Caco-2 (cell line): ENCODE data around the gene PPP2R2B. TPM values are rescaled to one million over a fixed set of nuclear protein-coding genes. Genes with fewer than 3 reads are reported as not detected.

Source experiments
- BruUV-seq: library from RNA; stranded (reverse); fragments of 400-500 nt; replicated peaks from 2 replicates; lab custom pipeline; 2021; lab: Mats Ljungman, UMichigan
- CTCF ChIA-PET: fragments of 300-600 bp; sonication (Branson Sonifier 250); formaldehyde crosslinking; loops from one replicate; lab custom pipeline; 2022; ENCODE audit warnings: antibody characterized with exemption; lab: Charles Lee
- POLR2A ChIA-PET: fragments of 300-600 bp; sonication (Branson Sonifier 250); formaldehyde crosslinking; loops from one replicate; lab custom pipeline; 2022; ENCODE audit warnings: antibody characterized with exemption; lab: Charles Lee
- DNase-seq, 2 experiments: peaks; one replicate each; pipeline versions ENCODE4 v3.0.0 to v3.0.0-alpha.2; 2020 to 2022
- H3K27me3 ChIP-seq: replicated peaks from 2 replicates; pipeline ENCODE4 v1.6.0; 2011; ENCODE audit warnings: low read length; ENCODE audit not compliant: control insufficient read depth, insufficient read depth
- H3K36me3 ChIP-seq: 2 replicates; pipeline ENCODE4 v1.5.1; 2011; ENCODE audit warnings: low read length; ENCODE audit not compliant: control insufficient read depth, insufficient read depth
- H3K4me1 ChIP-seq: fragments of 250-450 bp; sonication (Bioruptor Pico); 2 replicates; pipeline ENCODE4 v1.5.1; 2020; ENCODE audit warnings: mild to moderate bottlenecking
- H3K4me3 ChIP-seq: 2 replicates; pipeline ENCODE4 v1.5.1; 2011; ENCODE audit warnings: low read depth, mild to moderate bottlenecking, control low read depth, low read length
- H3K9me3 ChIP-seq: fragments of 250-450 bp; sonication (Bioruptor Pico); 2 replicates; pipeline ENCODE4 v1.5.1; 2020; ENCODE audit warnings: mild to moderate bottlenecking, moderate library complexity
- H3K27ac Mint-ChIP-seq: one replicate; pipeline ENCODE4 v1.8.0; 2022; ENCODE audit warnings: mixed read lengths; ENCODE audit not compliant: unreplicated experiment
- H3K27me3 Mint-ChIP-seq: one replicate; pipeline ENCODE4 v1.8.0; 2022; ENCODE audit warnings: mixed read lengths; ENCODE audit not compliant: insufficient read depth, unreplicated experiment
- H3K36me3 Mint-ChIP-seq: one replicate; pipeline ENCODE4 v1.8.0; 2022; ENCODE audit warnings: mild to moderate bottlenecking, mixed read lengths; ENCODE audit not compliant: insufficient read depth, unreplicated experiment
- H3K4me1 Mint-ChIP-seq: one replicate; pipeline ENCODE4 v1.8.0; 2022; ENCODE audit warnings: low read depth, mixed read lengths; ENCODE audit not compliant: unreplicated experiment
- H3K4me3 Mint-ChIP-seq: one replicate; pipeline ENCODE4 v1.8.0; 2022; ENCODE audit warnings: mild to moderate bottlenecking, moderate library complexity, mixed read lengths; ENCODE audit not compliant: unreplicated experiment
- H3K9me3 Mint-ChIP-seq: one replicate; pipeline ENCODE4 v1.8.0; 2022; ENCODE audit warnings: mixed read lengths; ENCODE audit not compliant: unreplicated experiment
- intact Hi-C: fragments of 100-400 bp; cut with micrococcal nuclease; formaldehyde crosslinking; loops from one replicate; pipeline ENCODE4 v1.10.0; 2022; ENCODE audit not compliant: unreplicated experiment
- total RNA-seq: library from RNA; stranded (reverse); gene quantifications from 2 replicates; pipeline ENCODE4 v1.2.3, GENCODE V29; 2022
- TF ChIP-seq, protein P1 (sequence below), 2 experiments: fragments of 200-600 bp in 1 of 2; IDR thresholded peaks; 1 replicate in 1 of 2; 2 replicates in 1 of 2; pipeline versions ENCODE4 v1.5.1 to v1.8.0; 2011 to 2022; ENCODE audit warnings: antibody characterized with exemption in 1 of 2, control low read depth in 1 of 2, inconsistent platforms in 1 of 2, low read depth in 1 of 2, low read length in 1 of 2, mild to moderate bottlenecking in 1 of 2, moderate library complexity in 1 of 2; ENCODE audit not compliant: insufficient read depth in 1 of 2, severe bottlenecking in 1 of 2, unreplicated experiment in 1 of 2

The PPP2R2B gene
- total RNA-seq, 1 experiment from 2014 or later: 9.8 TPM

DNA sequence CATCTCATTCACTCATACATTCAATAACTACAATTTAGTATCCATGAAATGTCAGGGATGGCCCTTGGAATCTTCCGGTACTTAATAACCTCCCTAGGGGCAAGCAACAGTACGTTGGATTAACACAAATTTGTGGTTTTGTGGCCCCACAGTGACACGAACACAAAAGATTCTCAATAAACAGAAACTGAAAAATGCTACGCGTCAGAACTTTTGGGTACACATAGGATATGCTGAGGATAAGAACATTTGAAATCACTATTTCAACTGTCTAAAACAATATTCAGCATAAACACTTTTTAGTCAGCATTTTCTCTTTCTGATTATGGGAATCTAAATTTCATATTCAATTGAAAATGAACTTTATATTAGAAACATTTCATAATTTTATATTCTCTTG lies 255.5 kb downstream of the PPP2R2B start:
- no TSS peak for BruUV-seq
- Mint-ChIP-seq H3K36me3 (no peaks in the 10 kb centered on the region), H3K27ac (no peak overlapping the region), H3K4me1 (no peaks in the 10 kb centered on the region), H3K4me3 (no peak overlapping the region), H3K9me3 (no peaks in the 10 kb centered on the region), H3K27me3 (peaks cover 5% of the 10 kb centered on the region)
- POLR2A ChIA-PET: no interaction called here
- no peaks in the 10 kb centered on the region for H3K9me3 ChIP-seq
- H3K4me1 ChIP-seq: no peaks in the 10 kb centered on the region
- CTCF ChIA-PET: interaction anchor here (0.6 to 1.2 kb wide), 5 partner anchors 22 to 298 kb away, joined by 3 to 9 read pairs (median 3); no protein-coding TSS in a partner anchor
- TF ChIP-seq, protein P1, sequence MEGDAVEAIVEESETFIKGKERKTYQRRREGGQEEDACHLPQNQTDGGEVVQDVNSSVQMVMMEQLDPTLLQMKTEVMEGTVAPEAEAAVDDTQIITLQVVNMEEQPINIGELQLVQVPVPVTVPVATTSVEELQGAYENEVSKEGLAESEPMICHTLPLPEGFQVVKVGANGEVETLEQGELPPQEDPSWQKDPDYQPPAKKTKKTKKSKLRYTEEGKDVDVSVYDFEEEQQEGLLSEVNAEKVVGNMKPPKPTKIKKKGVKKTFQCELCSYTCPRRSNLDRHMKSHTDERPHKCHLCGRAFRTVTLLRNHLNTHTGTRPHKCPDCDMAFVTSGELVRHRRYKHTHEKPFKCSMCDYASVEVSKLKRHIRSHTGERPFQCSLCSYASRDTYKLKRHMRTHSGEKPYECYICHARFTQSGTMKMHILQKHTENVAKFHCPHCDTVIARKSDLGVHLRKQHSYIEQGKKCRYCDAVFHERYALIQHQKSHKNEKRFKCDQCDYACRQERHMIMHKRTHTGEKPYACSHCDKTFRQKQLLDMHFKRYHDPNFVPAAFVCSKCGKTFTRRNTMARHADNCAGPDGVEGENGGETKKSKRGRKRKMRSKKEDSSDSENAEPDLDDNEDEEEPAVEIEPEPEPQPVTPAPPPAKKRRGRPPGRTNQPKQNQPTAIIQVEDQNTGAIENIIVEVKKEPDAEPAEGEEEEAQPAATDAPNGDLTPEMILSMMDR (IDR thresholded peaks at IDR 0.05; ENCODE audit: insufficient read depth in 1 of 2, low read depth in 1 of 2, low read length in 1 of 2, severe bottlenecking in 1 of 2, unreplicated experiment in 1 of 2): no peak
- H3K27me3 ChIP-seq: no peaks in the 10 kb centered on the region
- intact Hi-C loops: no loop called here
- H3K4me3 ChIP-seq: no peak overlapping the region
- DNase-seq: no peak
- H3K36me3 ChIP-seq: no peaks in the 10 kb centered on the region

- peaks cover 5% of the 10 kb centered on the region for H3K27me3 Mint-ChIP-seq
- H3K9me3 Mint-ChIP-seq: peaks cover under 1% of the 10 kb centered on the region
- ChIA-PET CTCF (interaction anchor here (0.6 to 1.2 kb wide), 4 partner anchors 23 to 84 kb away, joined by 3 to 9 read pairs (median 4); no protein-coding TSS in a partner anchor), POLR2A (no interaction called here)
- H3K4me3 Mint-ChIP-seq: no peak overlapping the region
- Histone ChIP-seq H3K36me3 (no peaks in the 10 kb centered on the region), H3K9me3 (no peaks in the 10 kb centered on the region), H3K27me3 (no peaks in the 10 kb centered on the region), H3K4me3 (no peak overlapping the region), H3K4me1 (no peaks in the 10 kb centered on the region)
- no peaks in the 10 kb centered on the region for H3K36me3 Mint-ChIP-seq
- H3K4me1 Mint-ChIP-seq: no peaks in the 10 kb centered on the region
- BruUV-seq: no TSS peak
- H3K27ac Mint-ChIP-seq: no peak overlapping the region
- intact Hi-C loops: loop anchor here (1.0 kb wide), 3 partner anchors 27 to 80 kb away; no protein-coding TSS in a partner anchor
- TF ChIP-seq, protein P1 (IDR thresholded peaks at IDR 0.05; ENCODE audit: insufficient read depth in 1 of 2, low read depth in 1 of 2, low read length in 1 of 2, severe bottlenecking in 1 of 2, unreplicated experiment in 1 of 2): peak; percentile 44 to 51
- no peak for DNase-seq
Observed at GRCh38 chr5:146622391-146622790, 256.2 kb downstream of the PPP2R2B start.

DNA sequence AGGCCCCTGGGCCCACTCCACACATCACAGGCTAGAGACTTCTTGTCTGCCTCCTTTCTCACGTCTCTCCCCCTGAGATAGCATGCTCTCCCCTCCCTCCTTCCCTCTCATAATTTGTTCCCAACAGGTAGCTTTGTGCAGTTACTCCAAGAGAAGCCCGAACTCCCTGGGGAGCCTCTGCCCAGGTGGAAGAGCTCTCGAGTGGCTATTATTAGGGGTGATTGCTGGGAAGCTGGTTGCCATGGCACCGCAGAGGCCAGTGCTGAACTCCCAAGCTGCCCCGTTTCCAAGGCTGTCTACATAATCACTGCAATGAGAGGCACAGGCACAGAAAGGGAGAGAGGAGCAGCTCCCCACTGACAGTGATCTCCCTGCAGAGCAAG lies 257.9 kb downstream of the PPP2R2B start:
- H3K27me3 ChIP-seq: no peaks in the 10 kb centered on the region
- H3K4me3 ChIP-seq: no peak overlapping the region
- BruUV-seq: no TSS peak
- POLR2A ChIA-PET: no interaction called here
- H3K36me3 Mint-ChIP-seq: no peaks in the 10 kb centered on the region
- H3K4me3 Mint-ChIP-seq: no peak overlapping the region
- H3K9me3 ChIP-seq: peaks cover 3% of the 10 kb centered on the region; the same call in 1 of the 2 replicates
- H3K4me1 Mint-ChIP-seq: no peaks in the 10 kb centered on the region
- no peaks in the 10 kb centered on the region for H3K36me3 ChIP-seq
- peaks cover 3% of the 10 kb centered on the region for H3K27me3 Mint-ChIP-seq
- no peaks in the 10 kb centered on the region for H3K4me1 ChIP-seq
- no peak overlapping the region for H3K27ac Mint-ChIP-seq
- intact Hi-C loops: no loop called here
- DNase-seq: no peak
- TF ChIP-seq, protein P1 (IDR thresholded peaks at IDR 0.05; ENCODE audit: insufficient read depth in 1 of 2, low read depth in 1 of 2, low read length in 1 of 2, severe bottlenecking in 1 of 2, unreplicated experiment in 1 of 2): no peak
- CTCF ChIA-PET: no interaction called here
- H3K9me3 Mint-ChIP-seq: peaks cover 18% of the 10 kb centered on the region
